MM.1S (cell line): Measurements from ENCODE around the gene KXD1.

Experiments
- CTCF ChIP-seq: fragments of 300-600 bp; sonication (generic); IDR thresholded peaks from 2 replicates; pipeline ENCODE4 v1.5.1; 2016; ENCODE audit warnings: antibody characterized with exemption, low read length, mixed read lengths
- EZH2 ChIP-seq: fragments of 300-600 bp; sonication (generic); optimal IDR thresholded peaks from 2 replicates; pipeline ENCODE3; 2017; ENCODE audit warnings: low read depth, mild to moderate bottlenecking, antibody characterized with exemption, low read length, mixed read lengths

GRCh38 chr19:18513868-18514267, 43.8 kb upstream of the KXD1 start:
- TF ChIP-seq CTCF (no peak), EZH2 (no peak)
